ENCODE measurements around the gene TMEM221.

DNA sequence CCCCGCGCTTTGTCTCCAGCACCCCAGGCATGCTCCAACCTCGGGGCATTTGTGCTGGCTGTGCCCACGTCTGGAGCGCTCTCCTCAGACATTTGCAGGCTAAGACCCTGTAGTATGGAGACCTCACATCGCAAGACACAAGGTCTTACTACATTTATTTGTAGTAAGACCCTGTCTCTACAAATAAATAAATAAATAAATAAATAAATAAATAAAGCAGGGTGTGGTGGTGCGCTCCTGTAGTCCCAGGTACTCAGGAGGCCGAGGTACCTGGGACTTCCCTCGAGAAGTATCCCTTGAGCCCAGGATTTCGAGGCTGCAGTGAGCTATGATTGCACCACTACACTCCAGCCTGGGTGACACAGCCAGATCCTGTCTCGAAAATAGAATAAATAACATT, 7.7 kb upstream of the TMEM221 start:
- TF ChIP-seq, protein P1, sequence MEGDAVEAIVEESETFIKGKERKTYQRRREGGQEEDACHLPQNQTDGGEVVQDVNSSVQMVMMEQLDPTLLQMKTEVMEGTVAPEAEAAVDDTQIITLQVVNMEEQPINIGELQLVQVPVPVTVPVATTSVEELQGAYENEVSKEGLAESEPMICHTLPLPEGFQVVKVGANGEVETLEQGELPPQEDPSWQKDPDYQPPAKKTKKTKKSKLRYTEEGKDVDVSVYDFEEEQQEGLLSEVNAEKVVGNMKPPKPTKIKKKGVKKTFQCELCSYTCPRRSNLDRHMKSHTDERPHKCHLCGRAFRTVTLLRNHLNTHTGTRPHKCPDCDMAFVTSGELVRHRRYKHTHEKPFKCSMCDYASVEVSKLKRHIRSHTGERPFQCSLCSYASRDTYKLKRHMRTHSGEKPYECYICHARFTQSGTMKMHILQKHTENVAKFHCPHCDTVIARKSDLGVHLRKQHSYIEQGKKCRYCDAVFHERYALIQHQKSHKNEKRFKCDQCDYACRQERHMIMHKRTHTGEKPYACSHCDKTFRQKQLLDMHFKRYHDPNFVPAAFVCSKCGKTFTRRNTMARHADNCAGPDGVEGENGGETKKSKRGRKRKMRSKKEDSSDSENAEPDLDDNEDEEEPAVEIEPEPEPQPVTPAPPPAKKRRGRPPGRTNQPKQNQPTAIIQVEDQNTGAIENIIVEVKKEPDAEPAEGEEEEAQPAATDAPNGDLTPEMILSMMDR (IDR thresholded peaks at IDR 0.05 in 2 of 3, conservative IDR thresholded peaks at IDR 0.05 in 1 of 3; ENCODE audit: control insufficient read depth in 2 of 3, extremely low read depth in 1 of 3, insufficient read depth in 1 of 3, low read depth in 3 of 3, low read length in 3 of 3): no peak
- TF ChIP-seq CREB1 (IDR thresholded peaks at IDR 0.05; ENCODE audit: low read depth) (no peak), SIN3A (IDR thresholded peaks at IDR 0.05; ENCODE audit: low read depth, low read length) (no peak), EZH2 (IDR thresholded peaks at IDR 0.05; ENCODE audit: borderline replicate concordance, control insufficient read depth, low read depth, low read length) (no peak), ELK1 (IDR thresholded peaks at IDR 0.05; ENCODE audit: low read depth, low read length) (no peak), RAD51 (IDR thresholded peaks at IDR 0.05) (no peak), MXI1 (IDR thresholded peaks at IDR 0.05; ENCODE audit: low read depth, low read length) (no peak), SMC3 (IDR thresholded peaks at IDR 0.05; ENCODE audit: borderline replicate concordance, low read length) (no peak), RFX5 (IDR thresholded peaks at IDR 0.05; ENCODE audit: low read depth, low read length) (no peak), CREM (IDR thresholded peaks at IDR 0.05; ENCODE audit: low read depth) (no peak), POLR2A (IDR thresholded peaks at IDR 0.05; ENCODE audit: low read depth, low read length) (no peak)
- TF ChIP-seq, protein P2, sequence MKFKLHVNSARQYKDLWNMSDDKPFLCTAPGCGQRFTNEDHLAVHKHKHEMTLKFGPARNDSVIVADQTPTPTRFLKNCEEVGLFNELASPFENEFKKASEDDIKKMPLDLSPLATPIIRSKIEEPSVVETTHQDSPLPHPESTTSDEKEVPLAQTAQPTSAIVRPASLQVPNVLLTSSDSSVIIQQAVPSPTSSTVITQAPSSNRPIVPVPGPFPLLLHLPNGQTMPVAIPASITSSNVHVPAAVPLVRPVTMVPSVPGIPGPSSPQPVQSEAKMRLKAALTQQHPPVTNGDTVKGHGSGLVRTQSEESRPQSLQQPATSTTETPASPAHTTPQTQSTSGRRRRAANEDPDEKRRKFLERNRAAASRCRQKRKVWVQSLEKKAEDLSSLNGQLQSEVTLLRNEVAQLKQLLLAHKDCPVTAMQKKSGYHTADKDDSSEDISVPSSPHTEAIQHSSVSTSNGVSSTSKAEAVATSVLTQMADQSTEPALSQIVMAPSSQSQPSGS (IDR thresholded peaks at IDR 0.05; ENCODE audit: low read length): no peak
